GM12878 (cell line): Measurements from ENCODE around the gene MYO1H. TPM values are rescaled to one million over a fixed set of nuclear protein-coding genes. Genes with fewer than 3 reads are reported as not detected.

ENCODE experiments used
- IKZF2 ChIP-seq, 2 experiments: fragments of 450-650 bp; IDR thresholded peaks; 2 replicates each; pipeline ENCODE4 v1.6.1; 2017; ENCODE audit warnings: mild to moderate bottlenecking in 2 of 2, moderate library complexity in 2 of 2
- NR2C2 ChIP-seq: IDR thresholded peaks from 2 replicates; pipeline ENCODE4 v1.6.1; 2011; ENCODE audit warnings: borderline replicate concordance, low read depth; ENCODE audit not compliant: control insufficient read depth, insufficient read length
- NRF1 ChIP-seq: conservative IDR thresholded peaks from 2 replicates; pipeline ENCODE4 v1.6.1; 2011; ENCODE audit warnings: mild to moderate bottlenecking, low read depth, low read length, improper control_type of control experiment
- RCOR1 ChIP-seq: conservative IDR thresholded peaks from 2 replicates; pipeline ENCODE4 v1.6.1; 2012; ENCODE audit warnings: low read depth, low read length, improper control_type of control experiment
- SPI1 ChIP-seq: IDR thresholded peaks from 2 replicates; pipeline ENCODE4 v1.6.1; 2011; ENCODE audit warnings: low read depth, mild to moderate bottlenecking, low read length, moderate library complexity, borderline replicate concordance; ENCODE audit not compliant: insufficient read depth
- TARDBP ChIP-seq: IDR thresholded peaks from 2 replicates; pipeline ENCODE4 v1.6.1; 2016; ENCODE audit warnings: borderline replicate concordance
- ZZZ3 ChIP-seq: IDR thresholded peaks from 2 replicates; pipeline ENCODE4 v1.6.1; 2011; ENCODE audit warnings: low read depth; ENCODE audit not compliant: control insufficient read depth, insufficient read length
- polyA plus RNA-seq, 11 experiments: library from polyadenylated mRNA; depleted of rRNA in 4 of 11; unstranded in 6 of 11; stranded (reverse) in 5 of 11; fragments of >200 nt; fragmentation: Nextera tagmentation in 4 of 11; fragmentation: Illumina TruSeq in 1 of 11; extraction: Ambion mirVana in 4 of 11; extraction: Trizol in 1 of 11; gene quantifications; 1 replicate in 1 of 11; 2 replicates in 10 of 11; pipeline versions ENCODE4 v1.2.1 to v1.2.3, GENCODE V29; 2011 to 2016; ENCODE audit warnings: inconsistent platforms in 2 of 11, missing spikeins in 2 of 11, low read depth in 1 of 11
- total RNA-seq, 4 experiments: library from RNA; depleted of rRNA in 3 of 4; stranded (reverse); fragments of >200 nt in 3 of 4; fragmentation: Illumina TruSeq in 1 of 4; extraction: Trizol in 1 of 4; gene quantifications; 2 replicates each; pipeline versions ENCODE4 v1.2.1 to v1.2.3, GENCODE V29; 2013 to 2021
- TF ChIP-seq, protein P1 (sequence below): IDR thresholded peaks from 2 replicates; pipeline ENCODE4 v1.6.1; 2012; ENCODE audit warnings: improper control_type of control experiment, low read depth, low read length; ENCODE audit not compliant: insufficient replicate concordance
- TF ChIP-seq, protein P2 (sequence below): fragments of 450-650 bp; IDR thresholded peaks from 2 replicates; pipeline ENCODE4 v1.6.1; 2018; ENCODE audit warnings: mild to moderate bottlenecking, low read depth, moderate library complexity; ENCODE audit not compliant: partially characterized antibody

MYO1H gene
- total and polyA plus RNA-seq, 10 of the 15 experiments (the other 5 are each of a cell fraction or from before 2014, with no cell fraction given): 0.05 TPM; not detected in 9

DNA sequence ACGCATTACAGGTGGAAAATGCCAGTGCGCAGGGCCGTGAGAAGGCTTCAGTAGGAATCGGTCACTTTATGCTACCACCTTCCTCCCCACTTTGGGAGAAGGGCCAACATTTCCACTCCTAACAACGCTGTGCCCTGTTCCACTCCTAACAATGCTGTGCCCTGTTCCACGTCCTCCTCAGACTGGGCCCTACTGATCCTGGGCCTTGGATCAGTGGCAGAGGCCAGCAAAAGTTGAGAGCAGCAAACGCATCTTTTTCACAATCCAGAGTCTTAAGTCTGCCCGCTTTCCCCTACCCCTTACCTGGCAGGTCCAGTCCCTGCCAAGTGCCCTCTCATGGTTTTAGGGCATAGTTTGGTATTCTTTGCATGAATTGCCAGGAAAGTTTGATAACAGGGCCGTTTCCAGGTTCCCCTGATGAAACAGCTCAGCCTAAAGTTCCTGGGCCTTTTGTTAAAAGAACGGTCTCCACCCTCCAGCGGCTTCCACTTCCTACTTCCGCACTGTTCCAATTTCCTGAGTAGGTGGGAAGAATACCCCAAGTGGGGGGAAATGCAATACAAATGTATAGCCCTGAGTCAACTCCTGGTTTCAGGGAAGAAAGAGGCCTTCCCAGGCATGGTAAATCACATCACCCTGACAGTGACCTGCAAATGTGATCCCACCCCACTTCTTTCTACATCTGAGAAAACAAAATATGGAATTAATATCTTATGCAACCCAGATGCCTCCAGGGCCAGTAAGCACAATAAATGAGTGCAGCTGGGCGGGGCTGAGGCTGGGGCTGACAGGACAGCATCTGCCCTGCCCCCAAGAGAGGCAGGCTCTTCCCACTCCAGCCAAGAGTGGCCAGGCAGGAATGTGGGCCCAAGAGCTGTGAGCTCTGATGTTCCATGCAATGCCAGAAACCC, 114.4 kb downstream of the MYO1H start (continued):
- TF ChIP-seq TARDBP (no peak), IKZF2 (IDR thresholded peaks at IDR 0.05) (no peak), NRF1 (no peak), RCOR1 (no peak), ZZZ3 (no peak), SPI1 (no peak), NR2C2 (no peak)
- TF ChIP-seq, protein P1, sequence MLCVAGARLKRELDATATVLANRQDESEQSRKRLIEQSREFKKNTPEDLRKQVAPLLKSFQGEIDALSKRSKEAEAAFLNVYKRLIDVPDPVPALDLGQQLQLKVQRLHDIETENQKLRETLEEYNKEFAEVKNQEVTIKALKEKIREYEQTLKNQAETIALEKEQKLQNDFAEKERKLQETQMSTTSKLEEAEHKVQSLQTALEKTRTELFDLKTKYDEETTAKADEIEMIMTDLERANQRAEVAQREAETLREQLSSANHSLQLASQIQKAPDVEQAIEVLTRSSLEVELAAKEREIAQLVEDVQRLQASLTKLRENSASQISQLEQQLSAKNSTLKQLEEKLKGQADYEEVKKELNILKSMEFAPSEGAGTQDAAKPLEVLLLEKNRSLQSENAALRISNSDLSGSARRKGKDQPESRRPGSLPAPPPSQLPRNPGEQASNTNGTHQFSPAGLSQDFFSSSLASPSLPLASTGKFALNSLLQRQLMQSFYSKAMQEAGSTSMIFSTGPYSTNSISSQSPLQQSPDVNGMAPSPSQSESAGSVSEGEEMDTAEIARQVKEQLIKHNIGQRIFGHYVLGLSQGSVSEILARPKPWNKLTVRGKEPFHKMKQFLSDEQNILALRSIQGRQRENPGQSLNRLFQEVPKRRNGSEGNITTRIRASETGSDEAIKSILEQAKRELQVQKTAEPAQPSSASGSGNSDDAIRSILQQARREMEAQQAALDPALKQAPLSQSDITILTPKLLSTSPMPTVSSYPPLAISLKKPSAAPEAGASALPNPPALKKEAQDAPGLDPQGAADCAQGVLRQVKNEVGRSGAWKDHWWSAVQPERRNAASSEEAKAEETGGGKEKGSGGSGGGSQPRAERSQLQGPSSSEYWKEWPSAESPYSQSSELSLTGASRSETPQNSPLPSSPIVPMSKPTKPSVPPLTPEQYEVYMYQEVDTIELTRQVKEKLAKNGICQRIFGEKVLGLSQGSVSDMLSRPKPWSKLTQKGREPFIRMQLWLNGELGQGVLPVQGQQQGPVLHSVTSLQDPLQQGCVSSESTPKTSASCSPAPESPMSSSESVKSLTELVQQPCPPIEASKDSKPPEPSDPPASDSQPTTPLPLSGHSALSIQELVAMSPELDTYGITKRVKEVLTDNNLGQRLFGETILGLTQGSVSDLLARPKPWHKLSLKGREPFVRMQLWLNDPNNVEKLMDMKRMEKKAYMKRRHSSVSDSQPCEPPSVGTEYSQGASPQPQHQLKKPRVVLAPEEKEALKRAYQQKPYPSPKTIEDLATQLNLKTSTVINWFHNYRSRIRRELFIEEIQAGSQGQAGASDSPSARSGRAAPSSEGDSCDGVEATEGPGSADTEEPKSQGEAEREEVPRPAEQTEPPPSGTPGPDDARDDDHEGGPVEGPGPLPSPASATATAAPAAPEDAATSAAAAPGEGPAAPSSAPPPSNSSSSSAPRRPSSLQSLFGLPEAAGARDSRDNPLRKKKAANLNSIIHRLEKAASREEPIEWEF: no peak
- TF ChIP-seq, protein P2, sequence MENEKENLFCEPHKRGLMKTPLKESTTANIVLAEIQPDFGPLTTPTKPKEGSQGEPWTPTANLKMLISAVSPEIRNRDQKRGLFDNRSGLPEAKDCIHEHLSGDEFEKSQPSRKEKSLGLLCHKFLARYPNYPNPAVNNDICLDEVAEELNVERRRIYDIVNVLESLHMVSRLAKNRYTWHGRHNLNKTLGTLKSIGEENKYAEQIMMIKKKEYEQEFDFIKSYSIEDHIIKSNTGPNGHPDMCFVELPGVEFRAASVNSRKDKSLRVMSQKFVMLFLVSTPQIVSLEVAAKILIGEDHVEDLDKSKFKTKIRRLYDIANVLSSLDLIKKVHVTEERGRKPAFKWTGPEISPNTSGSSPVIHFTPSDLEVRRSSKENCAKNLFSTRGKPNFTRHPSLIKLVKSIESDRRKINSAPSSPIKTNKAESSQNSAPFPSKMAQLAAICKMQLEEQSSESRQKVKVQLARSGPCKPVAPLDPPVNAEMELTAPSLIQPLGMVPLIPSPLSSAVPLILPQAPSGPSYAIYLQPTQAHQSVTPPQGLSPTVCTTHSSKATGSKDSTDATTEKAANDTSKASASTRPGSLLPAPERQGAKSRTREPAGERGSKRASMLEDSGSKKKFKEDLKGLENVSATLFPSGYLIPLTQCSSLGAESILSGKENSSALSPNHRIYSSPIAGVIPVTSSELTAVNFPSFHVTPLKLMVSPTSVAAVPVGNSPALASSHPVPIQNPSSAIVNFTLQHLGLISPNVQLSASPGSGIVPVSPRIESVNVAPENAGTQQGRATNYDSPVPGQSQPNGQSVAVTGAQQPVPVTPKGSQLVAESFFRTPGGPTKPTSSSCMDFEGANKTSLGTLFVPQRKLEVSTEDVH: no peak
